ENCODE data around the gene PLA2G4A.
"Not testable (repeated sequence)": the region's sequence is repeated elsewhere in the genome, so short reads cannot be mapped to it uniquely, and the experiment has no call there.

The PLA2G4A gene

GRCh38 chr1:186875896-186876835 is 47.4 kb downstream of the PLA2G4A start:
- DNase-seq (ENCODE audit: low read depth in 2 of 2) = no peak

DNA sequence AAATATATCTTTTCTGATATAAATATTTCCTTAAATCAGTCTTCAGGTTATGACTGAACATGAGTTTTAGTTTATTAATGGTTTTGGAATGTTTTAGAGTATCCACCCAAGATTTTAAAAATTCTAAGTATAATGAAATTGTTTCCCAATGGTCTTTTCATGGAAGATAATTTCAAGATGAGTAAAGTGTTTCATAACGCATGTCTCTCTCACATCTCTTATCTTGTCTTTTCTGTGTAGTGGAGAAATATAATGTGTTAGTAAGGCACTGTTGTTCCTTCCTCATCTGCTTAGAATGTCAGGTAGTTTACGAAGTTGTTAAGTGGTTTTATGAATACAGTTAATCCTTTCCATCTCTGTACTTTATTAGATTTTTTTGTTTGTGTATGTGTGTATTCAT is 49.6 kb downstream of the PLA2G4A start:
- DNase-seq (ENCODE audit: low read depth in 2 of 2) = no peak

DNA sequence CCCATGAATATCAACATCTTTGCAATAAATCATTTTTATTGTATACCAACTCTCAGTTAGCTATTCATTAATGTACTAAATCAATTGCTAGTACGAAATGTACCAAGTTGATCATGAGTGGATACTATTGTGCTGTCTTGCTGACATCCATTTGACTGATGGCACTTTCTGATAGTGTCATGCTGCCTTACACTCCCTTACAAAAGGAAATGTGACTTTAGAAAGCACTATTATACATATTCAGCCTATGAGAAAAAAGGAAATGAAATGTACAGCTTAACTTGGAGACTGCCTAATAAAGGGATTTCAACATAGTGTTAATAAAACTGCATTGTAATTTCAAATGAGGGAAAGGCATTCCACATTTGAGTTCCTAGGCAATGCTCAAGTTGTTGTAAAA is 52.2 kb downstream of the PLA2G4A start:
- no peak for DNase-seq (ENCODE audit: low read depth in 2 of 2)

GRCh38 chr1:186882372-186883134 is 53.8 kb downstream of the PLA2G4A start:
- DNase-seq (ENCODE audit: low read depth in 2 of 2) = no peak

DNA sequence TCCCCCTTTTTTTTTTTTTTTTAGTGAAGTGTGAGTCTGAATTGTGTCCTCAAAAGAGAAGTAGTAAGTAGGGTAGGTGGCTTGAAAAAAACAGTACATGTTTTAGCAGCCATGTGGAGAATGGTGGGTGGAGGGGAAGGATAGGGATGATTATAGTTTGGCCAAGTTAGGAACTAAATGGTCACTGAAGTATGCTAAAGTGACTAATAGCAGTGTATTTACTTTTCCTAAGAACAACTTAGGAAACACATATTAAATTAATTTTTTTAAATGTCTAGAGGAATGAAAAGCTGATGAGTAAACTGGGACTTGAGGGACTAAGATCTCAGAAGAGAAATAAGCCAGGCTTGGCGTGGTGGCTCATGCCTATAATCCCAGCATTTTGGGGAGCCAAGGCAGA is 55.5 kb downstream of the PLA2G4A start:
- DNase-seq (ENCODE audit: low read depth in 2 of 2) = no peak

DNA sequence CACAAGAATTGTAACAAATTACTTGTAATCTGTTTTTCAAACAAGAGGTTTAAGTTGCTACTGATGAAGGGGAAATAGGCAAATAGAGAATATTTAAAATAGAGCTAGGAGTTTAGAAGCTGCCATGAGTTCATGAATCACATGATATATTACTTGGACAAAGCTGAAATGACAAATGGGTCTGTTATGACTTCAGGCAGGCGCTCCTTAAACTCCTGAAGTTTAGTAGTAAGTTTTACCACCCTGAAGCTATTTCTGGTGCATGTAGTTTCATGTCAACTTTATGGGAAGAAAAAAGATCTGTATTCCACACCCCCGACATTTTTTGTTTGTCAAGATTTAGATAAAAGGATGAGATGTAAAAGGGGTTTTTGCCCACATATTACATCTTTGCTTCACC is 58.5 kb downstream of the PLA2G4A start:
- DNase-seq (ENCODE audit: low read depth in 2 of 2) = no peak

- DNase-seq (ENCODE audit: low read depth in 2 of 2) = no peak
Observed at GRCh38 chr1:186888367-186888766, 59.6 kb downstream of the PLA2G4A start.

GRCh38 chr1:186892936-186893335 is 64.2 kb downstream of the PLA2G4A start:
- no peak for DNase-seq (ENCODE audit: low read depth in 2 of 2)

DNA sequence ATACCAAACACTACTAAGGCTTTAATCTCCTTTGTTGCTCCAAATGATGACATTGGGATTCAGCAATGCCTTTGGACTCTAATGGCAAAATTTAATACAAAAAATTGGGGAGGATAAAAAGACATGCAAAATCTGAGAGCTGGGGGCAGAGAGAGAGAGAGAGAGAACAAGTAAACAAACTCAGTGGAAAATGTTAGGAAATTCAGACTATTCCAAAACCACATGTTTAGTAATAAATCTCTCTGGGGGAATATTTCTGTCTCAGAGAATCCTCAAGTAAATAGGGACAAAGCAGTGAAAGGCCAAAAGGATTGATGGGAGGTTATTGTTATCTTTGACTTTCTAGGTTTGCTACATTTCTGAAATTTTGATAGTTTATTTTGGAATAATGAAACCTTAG is 65.7 kb downstream of the PLA2G4A start:
- DNase-seq (ENCODE audit: low read depth in 2 of 2) = no peak

DNA sequence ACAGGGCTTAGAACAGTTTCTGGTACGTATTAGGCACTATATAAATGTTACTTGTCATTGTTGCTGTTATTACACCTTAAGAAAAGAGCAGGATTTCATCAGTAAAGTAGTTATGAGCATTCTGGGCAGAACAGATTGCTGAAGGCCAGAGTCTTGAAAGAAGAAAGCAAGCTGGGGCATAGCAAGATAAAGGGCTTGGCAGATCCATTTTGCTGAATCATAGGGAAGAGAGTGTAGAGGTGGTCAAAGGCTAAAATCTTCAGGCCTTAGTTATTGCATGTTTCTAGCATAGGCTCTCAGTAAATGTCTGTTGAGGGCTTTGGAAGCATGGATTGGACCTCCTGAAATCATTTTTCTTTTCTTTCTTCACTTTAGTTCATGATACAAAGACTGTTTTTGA is 67.5 kb downstream of the PLA2G4A start:
- DNase-seq (ENCODE audit: low read depth in 2 of 2) = no peak

DNA sequence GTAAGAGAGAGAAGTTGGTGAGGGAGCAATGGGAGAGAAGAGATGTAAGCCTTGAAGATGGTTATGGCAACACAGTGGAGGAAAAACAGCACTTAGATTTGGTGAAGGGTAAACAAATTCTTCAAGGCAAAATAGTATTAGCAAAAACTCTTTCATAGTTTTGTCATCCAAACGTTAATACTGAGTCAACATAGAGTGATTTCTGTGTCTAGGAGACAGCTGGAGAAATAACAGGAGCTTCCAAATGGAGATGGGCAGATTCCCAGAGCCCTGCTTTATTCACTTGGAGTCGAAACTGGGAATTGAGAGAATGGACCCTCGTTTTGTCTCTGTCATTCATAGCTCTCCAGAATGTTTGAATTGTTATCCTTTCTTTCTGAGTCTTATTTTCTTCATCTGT is 68.3 kb downstream of the PLA2G4A start:
- DNase-seq (ENCODE audit: low read depth in 2 of 2) = no peak

DNA sequence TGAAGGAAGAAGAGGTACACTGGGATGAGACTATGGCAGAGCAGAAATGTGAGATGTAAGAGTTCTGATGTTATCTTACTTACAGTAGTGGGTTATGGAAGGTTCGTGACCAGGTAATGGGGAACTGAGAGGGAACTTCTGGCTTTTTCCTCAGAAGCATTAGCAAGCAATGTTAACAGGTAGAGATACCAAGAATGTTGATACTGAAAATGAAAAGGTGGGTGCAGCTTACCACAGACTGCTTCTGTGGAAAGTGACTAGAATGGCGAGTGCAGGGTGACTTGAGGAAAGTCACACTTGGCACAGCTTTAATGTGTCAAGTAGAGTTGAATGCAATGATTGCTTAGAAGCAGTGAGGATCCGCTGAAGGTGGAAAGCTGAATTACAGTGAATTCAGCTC is 70.8 kb downstream of the PLA2G4A start:
- DNase-seq (ENCODE audit: low read depth in 2 of 2) = no peak

DNA sequence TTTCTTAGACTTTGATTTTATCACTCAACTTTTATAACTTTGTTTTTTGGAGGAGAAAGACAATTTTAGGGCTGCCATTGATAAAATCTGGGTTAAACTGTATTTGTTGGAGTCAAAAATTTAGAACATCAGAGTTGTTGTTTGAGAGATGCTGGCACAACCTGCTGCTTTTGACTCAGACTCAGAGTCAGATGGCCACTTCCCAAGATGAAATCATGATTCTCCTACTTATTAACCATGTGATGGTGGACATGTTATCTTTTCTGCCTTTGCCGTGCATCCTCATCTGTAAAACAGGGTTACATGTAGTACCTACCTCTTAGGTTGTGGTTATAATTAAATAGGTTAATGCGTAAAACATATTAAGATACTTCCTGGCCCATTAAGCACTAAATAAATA is 71.2 kb downstream of the PLA2G4A start:
- DNase-seq (ENCODE audit: low read depth in 2 of 2) = no peak

DNA sequence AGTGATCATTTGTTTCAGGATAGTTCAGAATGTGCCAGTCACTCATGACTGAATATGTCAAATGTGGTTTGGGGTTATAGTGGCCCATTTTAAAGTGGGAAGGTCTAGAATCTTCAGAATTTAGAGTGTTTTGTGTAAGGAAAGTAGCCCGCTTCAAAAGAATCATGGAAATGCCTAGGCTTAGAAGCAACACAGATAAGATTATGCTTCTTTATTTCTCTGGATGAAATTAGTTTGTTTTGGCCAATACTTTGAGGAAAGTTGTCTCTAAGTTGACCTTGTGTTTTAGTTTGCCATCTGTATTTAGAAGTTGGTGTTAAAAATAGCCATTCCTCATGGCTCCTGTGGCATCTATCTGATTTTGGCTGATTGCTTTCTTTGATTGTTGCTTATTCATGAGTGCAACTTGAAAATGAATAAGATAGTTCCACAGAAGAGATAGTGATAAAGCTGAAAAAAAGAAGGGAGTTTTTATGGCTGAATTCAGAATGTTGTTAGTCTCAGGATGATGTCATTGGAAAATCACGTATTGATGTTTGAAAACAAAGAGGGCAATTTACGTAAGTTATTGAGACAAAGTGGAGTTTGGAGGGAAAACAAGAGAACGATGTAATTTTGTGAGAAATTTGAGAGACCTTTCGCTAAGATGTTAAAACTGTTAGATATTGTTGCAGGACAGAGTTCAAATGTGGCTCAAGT is 71.9 kb downstream of the PLA2G4A start:
- DNase-seq (ENCODE audit: low read depth in 2 of 2) = no peak

DNA sequence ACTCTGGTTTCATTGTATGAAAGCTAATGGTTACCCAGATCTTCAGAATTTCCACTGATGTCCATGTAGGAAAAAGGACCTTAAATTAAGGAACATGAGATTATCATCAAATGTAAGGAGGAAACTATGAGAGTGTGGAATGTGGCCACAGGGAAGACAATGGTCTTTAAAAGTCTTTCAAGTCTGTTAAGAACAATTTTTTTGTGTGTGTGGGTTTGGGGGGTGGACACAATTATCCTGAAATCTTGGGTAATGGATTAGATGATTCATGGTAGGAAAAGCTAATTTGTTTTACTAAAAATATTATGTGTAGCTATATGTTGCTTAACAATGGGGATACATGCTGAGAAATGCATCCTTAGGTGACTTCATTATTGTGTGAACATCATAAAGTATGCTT is 72.9 kb downstream of the PLA2G4A start:
- DNase-seq (ENCODE audit: low read depth in 2 of 2) = no peak

GRCh38 chr1:186903374-186904136 is 74.8 kb downstream of the PLA2G4A start:
- no peak for DNase-seq (ENCODE audit: low read depth in 2 of 2)

DNA sequence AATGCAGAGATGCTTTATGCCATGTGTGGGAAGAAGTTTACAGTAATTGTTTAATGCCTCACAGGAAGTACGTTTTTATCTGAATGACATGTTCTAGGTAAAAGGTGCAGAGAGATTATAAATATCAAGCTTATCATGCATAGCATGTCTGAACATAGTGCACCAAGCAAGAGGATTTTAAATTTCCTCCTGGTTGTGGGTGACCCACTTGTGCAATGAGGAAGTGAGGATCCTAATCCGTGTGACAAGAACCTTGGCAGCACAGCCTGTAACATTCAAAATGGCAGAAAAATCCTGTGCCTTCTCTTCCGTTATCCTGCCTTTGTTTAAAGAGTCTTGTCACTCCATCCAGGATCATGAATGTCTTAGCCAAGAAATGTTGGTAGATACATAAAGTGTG is 75.6 kb downstream of the PLA2G4A start:
- no peak for DNase-seq (ENCODE audit: low read depth in 2 of 2)

DNA sequence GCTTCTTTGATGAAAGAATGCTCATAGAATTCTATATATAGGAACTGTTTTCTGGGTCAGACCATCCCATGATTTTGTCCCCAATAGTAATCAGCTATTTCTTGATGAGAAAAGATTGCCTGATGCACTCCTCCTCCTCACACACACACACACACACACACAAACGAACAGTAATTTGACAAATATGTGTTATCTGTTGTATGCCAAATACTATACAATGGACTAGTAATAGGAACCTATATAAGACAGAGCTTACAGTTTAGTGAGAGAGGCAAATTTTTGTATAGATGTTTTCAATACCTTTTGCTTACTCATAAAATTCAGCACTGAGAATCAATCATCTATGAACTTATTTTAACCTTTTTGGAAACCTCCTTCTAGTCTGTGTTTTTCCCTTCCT is 76.8 kb downstream of the PLA2G4A start:
- no peak for DNase-seq (ENCODE audit: low read depth in 2 of 2)

- DNase-seq (ENCODE audit: low read depth in 2 of 2) = no peak
Observed at GRCh38 chr1:186915555-186915954, 86.8 kb downstream of the PLA2G4A start.

DNA sequence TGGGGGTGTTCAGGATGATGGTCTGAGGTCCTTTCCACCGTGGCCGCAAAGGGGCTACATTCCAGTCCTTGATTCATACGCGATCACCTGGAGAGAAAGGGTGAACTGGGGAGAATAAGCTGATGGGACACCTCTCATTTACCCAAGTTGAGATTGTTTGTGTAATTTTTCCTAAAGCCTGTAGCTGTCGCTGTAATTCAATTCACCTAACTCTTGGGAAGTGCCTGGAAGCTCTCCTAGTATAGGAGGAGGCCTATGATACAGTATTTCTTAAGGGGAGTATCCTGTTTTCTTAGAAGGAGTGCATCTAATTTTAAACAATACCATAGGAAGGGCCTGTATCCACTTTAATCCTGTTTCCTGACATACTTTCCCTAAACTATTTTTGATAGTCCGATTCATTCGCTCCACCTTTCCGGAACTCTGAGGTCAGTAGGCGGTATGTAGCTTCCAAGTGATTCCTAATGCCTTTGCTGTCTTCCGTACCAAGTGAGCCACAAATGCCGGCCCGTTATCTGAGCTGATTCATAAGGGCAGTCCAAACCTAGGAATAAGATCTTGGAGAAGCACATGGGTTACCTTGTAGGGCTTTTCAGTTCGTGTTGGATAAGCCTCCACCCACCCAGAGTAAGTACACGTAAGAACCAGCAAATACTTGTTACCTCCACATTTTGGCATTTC is 88.5 kb downstream of the PLA2G4A start:
- not testable (repeated sequence) for DNase-seq (ENCODE audit: low read depth in 2 of 2)

GRCh38 chr1:186921386-186921785 is 92.6 kb downstream of the PLA2G4A start:
- not testable (repeated sequence) for DNase-seq (ENCODE audit: low read depth in 2 of 2)

All from stimulated activated CD4-positive, alpha-beta T cell treated with anti-CD3 and anti-CD28 coated beads, Interleukin-1b, Interleukin-23, amount 100 ng/mL, for 1 hour (primary cell).